Stimulated activated CD8-positive, alpha-beta memory T cell treated with anti-CD3 and anti-CD28 coated beads, Interleukin-4, amount 100 ng/mL, for 1 hour (primary cell): ENCODE measurements around the gene CDH13.

Source experiments
- DNase-seq, 2 donors: peaks; one replicate each; pipeline ENCODE4 v3.0.0-alpha.2; 2020; ENCODE audit warnings: low read depth in 2 of 2, low spot score in 1 of 2

Gene CDH13

DNA sequence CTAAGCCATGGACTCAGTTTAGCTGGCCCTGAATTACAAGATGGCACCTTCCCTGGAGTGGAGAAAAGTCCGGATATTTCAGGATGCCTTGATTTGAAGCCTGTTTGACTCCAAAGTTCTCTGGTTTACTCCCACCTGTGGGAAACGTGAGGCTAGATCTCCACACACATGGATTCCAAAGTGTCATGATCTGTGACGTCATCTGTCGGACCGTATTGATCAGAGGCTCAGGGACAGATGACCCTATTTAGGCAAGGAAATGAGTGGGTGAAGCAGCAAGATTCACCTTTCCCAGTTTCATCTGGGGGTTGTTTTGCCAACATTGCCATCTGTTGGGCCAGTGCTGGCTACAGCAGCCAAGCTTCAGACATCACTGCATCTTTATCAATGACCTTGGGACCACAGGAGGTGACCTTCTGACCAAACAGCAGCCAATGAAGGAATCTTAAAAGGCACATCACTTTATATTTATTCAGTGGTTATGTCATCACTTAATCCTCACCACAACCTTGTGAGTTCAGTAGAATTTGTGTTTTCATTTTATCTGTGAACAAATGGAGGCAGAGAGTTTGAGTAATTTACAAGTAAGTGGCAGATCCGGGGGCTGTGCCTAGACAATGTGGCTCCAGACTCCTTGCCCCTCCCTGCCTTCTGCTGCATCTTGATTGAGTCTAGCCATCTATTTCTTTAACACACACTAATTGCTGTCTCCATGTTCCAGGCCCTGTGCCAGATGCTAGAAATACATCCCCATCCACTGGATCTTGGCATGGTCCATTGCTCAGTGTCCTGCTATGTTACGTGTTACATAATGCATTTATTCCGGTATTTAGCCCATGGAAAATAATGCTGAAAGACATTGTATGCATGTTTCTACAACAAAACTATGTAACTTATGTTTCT lies 1.5 kb upstream of the CDH13 start:
- DNase-seq, result no peak

GRCh38 chr16:82628088-82628423 lies 1.3 kb downstream of the CDH13 start:
- no peak for DNase-seq

DNA sequence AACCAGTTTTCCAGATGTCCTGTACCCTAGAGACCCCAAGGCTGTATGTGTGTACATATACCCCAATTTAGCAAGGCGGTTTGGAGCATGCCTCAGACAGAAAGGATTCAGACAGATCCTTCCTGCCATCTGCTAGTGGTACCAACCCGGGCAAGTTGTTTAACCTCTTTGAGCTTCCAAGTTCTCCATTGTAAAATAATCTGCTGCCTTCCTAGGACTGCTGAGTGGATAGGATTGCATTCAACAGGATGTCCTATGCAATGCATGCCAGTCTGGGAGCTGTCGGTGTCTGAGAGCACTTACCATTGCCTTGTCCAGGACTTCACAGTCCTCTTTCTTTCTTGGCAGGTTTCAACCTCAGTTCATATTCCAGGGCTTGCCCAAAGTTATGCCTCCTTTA lies 1.9 kb downstream of the CDH13 start:
- no peak for DNase-seq

GRCh38 chr16:82629441-82630027 lies 2.8 kb downstream of the CDH13 start:
- no peak for DNase-seq

GRCh38 chr16:82630219-82630618 lies 3.5 kb downstream of the CDH13 start:
- no peak for DNase-seq

DNA sequence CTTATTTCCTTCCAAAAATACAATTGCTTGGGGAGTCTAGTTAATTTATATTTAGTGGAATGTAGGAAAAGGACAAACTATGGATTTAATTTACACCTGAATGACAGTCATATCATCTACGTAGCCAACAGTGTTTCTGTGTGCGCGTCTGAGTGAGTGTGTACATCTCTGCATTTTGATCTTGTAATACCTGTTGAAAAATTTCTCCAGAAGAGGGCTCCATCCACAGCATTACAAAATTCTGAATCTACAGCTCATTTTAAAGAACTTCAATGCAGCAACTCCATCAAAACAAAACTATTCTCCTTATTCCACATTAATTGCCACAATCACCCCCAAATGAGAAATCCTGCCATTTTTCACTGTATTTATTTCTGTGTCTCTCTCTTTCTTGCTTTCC lies 3.9 kb downstream of the CDH13 start:
- DNase-seq, result no peak

GRCh38 chr16:82631701-82632685 lies 5.2 kb downstream of the CDH13 start:
- no peak for DNase-seq

DNA sequence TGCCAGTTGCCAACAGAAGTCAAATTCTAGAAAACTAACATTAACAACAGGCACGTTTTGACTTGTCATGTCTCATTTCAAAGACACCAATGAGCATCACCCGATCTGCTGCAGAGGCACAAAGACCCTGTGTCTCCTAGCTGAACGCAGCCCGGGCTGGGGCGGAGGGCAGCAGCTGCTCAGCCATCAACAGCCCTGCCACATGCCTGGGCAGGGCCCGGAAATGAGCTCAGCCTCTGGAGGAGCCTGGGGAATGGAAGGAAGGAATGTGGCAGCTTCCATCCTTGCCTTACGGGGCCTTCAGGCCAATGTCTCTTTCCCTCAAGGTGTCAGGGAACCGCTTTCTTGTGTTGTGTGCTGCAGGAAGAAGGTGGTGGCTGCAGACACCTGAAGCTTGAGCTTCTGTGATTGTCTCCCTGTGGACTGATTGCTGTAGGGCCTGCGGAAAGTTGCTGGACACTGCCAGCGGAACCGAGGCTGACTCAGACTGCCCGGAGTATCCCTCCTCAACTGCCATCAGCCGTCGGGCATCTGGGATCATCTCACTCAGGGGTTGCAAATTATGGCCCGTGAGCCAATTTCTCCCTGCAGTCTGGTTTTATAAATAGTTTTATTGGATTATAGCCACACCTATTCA lies 7.3 kb downstream of the CDH13 start:
- no peak for DNase-seq

DNA sequence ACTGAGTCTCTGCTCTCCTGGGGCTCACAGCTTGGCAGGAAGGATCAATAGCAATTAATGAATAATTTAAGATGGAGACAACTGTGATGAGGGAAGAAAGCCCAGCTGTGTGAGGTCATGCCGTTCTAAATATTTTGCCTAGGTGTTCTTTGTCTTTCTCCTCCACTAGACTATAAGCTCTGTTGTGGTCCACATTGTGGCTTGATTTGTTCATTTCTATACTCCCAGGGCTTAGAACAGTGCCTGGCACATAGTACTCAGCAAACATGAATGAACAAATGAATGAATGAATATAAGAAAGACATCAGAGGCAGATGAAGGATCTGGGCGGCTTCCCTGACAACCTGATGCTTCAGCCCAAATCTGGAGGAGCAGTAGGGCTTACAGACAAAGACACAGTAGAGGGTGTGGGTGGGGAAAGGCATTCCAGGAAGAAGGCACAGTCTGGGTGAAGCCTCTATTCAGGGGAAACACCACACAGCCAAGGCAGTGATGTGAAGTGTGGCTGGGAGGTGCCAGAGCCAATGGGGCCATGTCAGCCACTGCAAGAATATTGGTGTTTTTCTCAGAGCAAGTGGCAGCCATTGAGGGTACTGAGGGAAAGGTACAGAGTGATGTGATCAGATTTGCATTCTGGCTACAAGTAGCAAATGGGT lies 8.3 kb downstream of the CDH13 start:
- no peak for DNase-seq

GRCh38 chr16:82636485-82636884 lies 9.7 kb downstream of the CDH13 start:
- DNase-seq, result no peak

- DNase-seq, result no peak
Measured at GRCh38 chr16:82636958-82637357, 10.2 kb downstream of the CDH13 start.

GRCh38 chr16:82638095-82638798 lies 11.5 kb downstream of the CDH13 start:
- no peak for DNase-seq

DNA sequence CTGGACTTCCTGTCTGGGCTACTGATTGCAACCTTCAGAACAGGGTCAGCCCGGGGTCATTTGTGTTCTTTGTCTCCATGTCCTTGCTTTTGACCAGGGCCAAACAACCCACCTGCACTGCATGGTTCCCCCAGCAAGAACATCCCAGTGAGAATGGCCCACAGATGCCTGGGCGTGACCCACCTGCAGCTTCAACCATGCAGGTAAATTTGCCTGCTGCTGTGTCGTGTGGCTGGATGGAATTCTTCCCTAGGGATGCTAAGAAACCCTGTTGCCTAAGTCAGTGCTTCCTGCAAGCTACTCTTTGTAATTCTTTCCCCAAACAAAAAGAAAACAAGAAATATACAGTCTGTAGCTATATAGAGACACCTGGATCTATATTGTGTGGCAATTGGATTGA lies 12.5 kb downstream of the CDH13 start:
- no peak for DNase-seq

- DNase-seq, result peak; percentile 17 to 40
Measured at GRCh38 chr16:82639666-82640336, 13.0 kb downstream of the CDH13 start.

DNA sequence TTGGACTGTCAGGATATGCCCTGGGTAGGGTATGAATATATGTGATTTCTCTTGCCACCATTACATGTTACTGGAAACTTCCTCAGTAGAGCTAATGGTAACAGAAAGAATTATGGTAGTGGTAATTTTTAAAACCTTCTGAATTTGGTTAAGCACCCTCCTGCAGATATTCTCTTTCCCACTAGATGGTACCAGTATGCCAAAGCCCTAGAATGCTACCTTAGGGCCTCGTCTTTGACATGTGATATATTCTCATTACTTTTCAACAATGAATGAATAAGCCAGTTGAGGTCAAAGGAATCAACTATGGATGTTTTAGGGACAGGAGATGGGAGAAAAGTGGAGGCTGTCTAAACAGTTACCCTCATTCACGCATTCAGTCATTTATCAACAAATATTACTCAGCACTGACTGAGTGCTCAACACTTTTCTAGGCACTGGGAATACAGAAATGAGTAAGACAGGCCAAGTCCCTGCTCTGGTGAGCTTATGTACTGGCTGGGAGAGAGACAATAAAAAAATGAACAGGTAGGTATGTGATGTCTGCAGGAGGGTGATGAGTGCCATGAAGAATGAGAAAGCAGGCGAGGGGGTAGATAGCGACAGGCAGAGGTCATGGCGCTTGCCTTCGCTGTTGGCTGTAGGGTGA lies 14.7 kb downstream of the CDH13 start:
- no peak for DNase-seq

- no peak for DNase-seq
Measured at GRCh38 chr16:82643136-82643535, 16.4 kb downstream of the CDH13 start.

- no peak for DNase-seq
Measured at GRCh38 chr16:82643936-82644630, 17.3 kb downstream of the CDH13 start.

DNA sequence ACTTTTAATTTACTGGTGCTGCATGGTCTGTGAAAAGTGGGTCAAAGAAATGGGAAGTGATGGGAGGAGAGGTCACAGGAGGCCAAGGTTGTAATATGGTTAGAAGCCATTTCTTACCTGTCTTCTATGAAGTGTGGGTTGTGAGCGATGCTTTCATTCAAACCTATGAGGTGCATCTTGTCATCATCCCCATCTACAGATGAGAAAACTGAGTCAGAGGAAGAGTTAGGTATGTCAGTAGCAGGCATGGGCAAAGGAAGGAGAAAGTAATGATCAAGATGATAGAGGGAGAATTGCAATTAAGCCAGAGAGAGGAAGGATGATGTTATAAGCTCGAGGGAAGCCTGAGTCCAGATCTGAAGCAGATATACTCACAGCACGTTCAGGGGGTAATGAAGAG lies 19.7 kb downstream of the CDH13 start:
- DNase-seq, result no peak
